ENCODE measurements around the gene LAMTOR2. TPM values are rescaled to one million over a fixed set of nuclear protein-coding genes. Genes with fewer than 3 reads are reported as not detected.
A peak's percentile ranks its signal among the peaks of the same experiment; 100 is the strongest.

Gene LAMTOR2
- total RNA-seq, 1 donor from 2014 or later = 61.0 TPM

DNA sequence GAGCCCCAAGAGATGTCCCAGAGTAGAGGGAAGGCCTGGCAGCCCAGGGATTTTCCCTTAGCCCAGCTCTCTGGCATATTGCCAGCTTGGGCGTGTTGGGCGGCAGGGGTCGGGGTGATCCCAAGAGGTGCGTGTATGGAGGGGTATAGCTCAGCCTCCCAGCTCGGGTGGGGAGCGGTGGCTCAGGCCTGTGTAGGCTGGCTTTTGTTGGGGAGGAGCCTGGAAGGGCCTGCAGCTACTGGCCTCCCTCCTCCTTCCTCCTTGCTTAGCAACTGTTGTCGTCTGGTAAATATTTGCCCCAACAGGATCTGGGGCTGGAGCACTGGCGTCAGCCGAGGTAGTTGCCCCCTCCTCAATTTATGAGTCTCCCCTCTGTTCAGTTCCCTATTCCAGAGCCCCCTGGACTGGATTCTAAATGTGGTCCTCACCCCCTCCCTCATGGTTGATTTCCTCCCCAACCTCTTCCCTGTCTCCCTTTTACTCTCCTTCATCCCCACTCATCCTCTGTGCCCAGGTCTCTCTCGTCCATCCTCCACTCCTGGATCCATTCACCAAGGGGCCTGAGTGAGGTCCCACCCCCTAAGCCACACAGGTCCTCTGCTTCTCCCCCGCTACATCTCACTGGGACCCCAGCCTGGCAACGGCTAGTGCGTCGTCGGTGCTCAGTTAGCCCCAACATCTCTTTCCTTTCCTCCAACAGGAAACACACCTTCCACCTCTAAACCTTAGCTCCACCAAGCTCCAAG is 49.7 kb downstream of the LAMTOR2 start:
- no peak for DNase-seq (ENCODE audit: low spot score, unreplicated experiment)

GRCh38 chr1:156104861-156105832 is 50.6 kb downstream of the LAMTOR2 start:
- Mint-ChIP-seq H3K4me3 (ENCODE audit: low read depth) (peak overlapping the region; percentile 52), H3K27ac (peak overlapping the region; percentile 94), H3K36me3 (ENCODE audit: insufficient read depth) (peaks cover 4% of the 10 kb centered on the region), H3K27me3 (no peaks in the 10 kb centered on the region), H3K9me3 (ENCODE audit: low read depth) (no peaks in the 10 kb centered on the region), H3K4me1 (ENCODE audit: low read depth) (peaks cover 43% of the 10 kb centered on the region)
- DNase-seq (ENCODE audit: low spot score, unreplicated experiment) = no peak
- TF ChIP-seq, protein P1, sequence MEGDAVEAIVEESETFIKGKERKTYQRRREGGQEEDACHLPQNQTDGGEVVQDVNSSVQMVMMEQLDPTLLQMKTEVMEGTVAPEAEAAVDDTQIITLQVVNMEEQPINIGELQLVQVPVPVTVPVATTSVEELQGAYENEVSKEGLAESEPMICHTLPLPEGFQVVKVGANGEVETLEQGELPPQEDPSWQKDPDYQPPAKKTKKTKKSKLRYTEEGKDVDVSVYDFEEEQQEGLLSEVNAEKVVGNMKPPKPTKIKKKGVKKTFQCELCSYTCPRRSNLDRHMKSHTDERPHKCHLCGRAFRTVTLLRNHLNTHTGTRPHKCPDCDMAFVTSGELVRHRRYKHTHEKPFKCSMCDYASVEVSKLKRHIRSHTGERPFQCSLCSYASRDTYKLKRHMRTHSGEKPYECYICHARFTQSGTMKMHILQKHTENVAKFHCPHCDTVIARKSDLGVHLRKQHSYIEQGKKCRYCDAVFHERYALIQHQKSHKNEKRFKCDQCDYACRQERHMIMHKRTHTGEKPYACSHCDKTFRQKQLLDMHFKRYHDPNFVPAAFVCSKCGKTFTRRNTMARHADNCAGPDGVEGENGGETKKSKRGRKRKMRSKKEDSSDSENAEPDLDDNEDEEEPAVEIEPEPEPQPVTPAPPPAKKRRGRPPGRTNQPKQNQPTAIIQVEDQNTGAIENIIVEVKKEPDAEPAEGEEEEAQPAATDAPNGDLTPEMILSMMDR (IDR thresholded peaks at IDR 0.05; ENCODE audit: unreplicated experiment) = no peak

More for the DNA sequence above, 49.7 kb downstream of the LAMTOR2 start:
- TF ChIP-seq, protein P1 (IDR thresholded peaks at IDR 0.05; ENCODE audit: unreplicated experiment) = no peak
- Mint-ChIP-seq H3K4me3 (ENCODE audit: low read depth) (no peak overlapping the region), H3K27ac (peak overlapping the region; percentile 82), H3K36me3 (ENCODE audit: insufficient read depth) (peaks cover 2% of the 10 kb centered on the region), H3K27me3 (no peaks in the 10 kb centered on the region), H3K4me1 (ENCODE audit: low read depth) (peaks cover 43% of the 10 kb centered on the region), H3K9me3 (ENCODE audit: low read depth) (no peaks in the 10 kb centered on the region)

DNA sequence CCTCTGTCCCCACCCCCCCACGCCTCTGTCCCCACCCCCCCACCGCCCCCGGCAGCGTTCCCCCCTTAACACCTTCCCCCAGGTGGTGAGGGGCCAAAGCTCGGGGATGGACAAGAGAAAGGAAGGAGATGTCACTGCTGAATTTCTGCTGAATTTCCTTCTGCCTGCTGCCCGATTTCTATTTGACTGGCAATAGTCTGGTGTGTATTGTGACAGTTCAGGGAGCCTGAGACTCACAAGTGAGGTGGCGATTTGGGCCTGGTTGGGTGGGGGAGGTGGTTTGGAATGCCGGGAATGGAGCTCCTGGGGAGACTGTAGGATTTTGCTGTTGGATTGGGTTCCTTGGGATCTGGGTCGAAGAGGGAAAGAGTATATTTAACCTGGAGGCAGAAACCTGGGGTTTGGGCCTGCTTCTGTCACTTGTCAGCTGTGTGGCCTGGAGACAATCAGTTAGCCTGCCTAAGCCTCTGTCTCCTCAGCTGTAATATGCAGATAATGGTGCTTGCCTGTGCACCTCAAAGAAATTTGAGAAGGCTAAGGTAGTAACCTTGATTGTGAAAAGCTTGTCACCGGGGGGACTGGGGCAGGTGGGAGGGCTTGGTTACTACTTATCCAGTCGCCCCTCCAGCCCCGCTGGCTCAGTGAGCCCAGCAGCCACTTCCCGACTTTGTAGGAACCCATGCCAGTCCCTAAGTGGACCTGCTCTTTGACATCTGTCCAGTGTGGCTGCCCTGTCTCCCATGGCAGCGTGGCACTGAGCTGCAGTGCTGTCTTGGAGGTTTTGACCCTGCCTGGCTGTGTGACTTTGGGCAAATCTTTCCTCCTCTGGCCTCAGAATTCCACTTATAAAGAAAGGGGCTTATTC is 52.3 kb downstream of the LAMTOR2 start:
- Mint-ChIP-seq H3K4me1 (ENCODE audit: low read depth) (peaks cover 35% of the 10 kb centered on the region), H3K4me3 (ENCODE audit: low read depth) (peak overlapping the region; percentile 17), H3K27me3 (no peaks in the 10 kb centered on the region), H3K9me3 (ENCODE audit: low read depth) (no peaks in the 10 kb centered on the region), H3K36me3 (ENCODE audit: insufficient read depth) (peaks cover 4% of the 10 kb centered on the region), H3K27ac (peak overlapping the region; percentile 92)
- DNase-seq (ENCODE audit: low spot score, unreplicated experiment) = no peak
- TF ChIP-seq, protein P1 (IDR thresholded peaks at IDR 0.05; ENCODE audit: unreplicated experiment) = no peak

GRCh38 chr1:156108057-156108456 is 53.5 kb downstream of the LAMTOR2 start:
- TF ChIP-seq, protein P1 (IDR thresholded peaks at IDR 0.05; ENCODE audit: unreplicated experiment) = no peak
- no peak for DNase-seq (ENCODE audit: low spot score, unreplicated experiment)
- H3K27me3 Mint-ChIP-seq = no peaks in the 10 kb centered on the region
- peaks cover 4% of the 10 kb centered on the region for H3K36me3 Mint-ChIP-seq (ENCODE audit: insufficient read depth)
- peaks cover 32% of the 10 kb centered on the region for H3K4me1 Mint-ChIP-seq (ENCODE audit: low read depth)
- H3K9me3 Mint-ChIP-seq (ENCODE audit: low read depth) = no peaks in the 10 kb centered on the region
- no peak overlapping the region for H3K4me3 Mint-ChIP-seq (ENCODE audit: low read depth)
- no peak overlapping the region for H3K27ac Mint-ChIP-seq

Other genes starting within 250 kb of the LAMTOR2 start
- 69.4 and 73.2 TPM in 2 replicates for gene GON4L, start 197.6 kb upstream of the LAMTOR2 start, total RNA-seq
- gene SYT11, start 195.2 kb upstream of the LAMTOR2 start, total RNA-seq = 1.7 and 2.0 TPM in 2 replicates
- gene RIT1, start 143.4 kb upstream of the LAMTOR2 start, total RNA-seq = 28.3 and 30.1 TPM in 2 replicates
- 67.6 and 71.2 TPM in 2 replicates for gene KHDC4, start 120.4 kb upstream of the LAMTOR2 start, total RNA-seq
- not detected in 2 replicates for gene RXFP4, start 113.1 kb upstream of the LAMTOR2 start, total RNA-seq
- 103 and 111 TPM in 2 replicates for gene ARHGEF2, start 76.2 kb upstream of the LAMTOR2 start, total RNA-seq
- gene SSR2, start 33.8 kb upstream of the LAMTOR2 start, total RNA-seq = 299 and 301 TPM in 2 replicates
- gene UBQLN4, start 984 bp upstream of the LAMTOR2 start, total RNA-seq = 94.2 and 97.8 TPM in 2 replicates
- 93.8 and 99.1 TPM in 2 replicates for gene RAB25, start 6.4 kb downstream of the LAMTOR2 start, total RNA-seq
- gene MEX3A, start 27.7 kb downstream of the LAMTOR2 start, total RNA-seq = 112 and 113 TPM in 2 replicates
- gene LMNA, start 59.9 kb downstream of the LAMTOR2 start, total RNA-seq = 83.5 and 92.7 TPM in 2 replicates
- gene SEMA4A, start 98.8 kb downstream of the LAMTOR2 start, total RNA-seq = 2.1 and 3.7 TPM in 2 replicates
- 14.3 and 20.4 TPM in 2 replicates for gene SLC25A44, start 139.3 kb downstream of the LAMTOR2 start, total RNA-seq
- gene PMF1, start 158.2 kb downstream of the LAMTOR2 start, total RNA-seq = 77.7 and 80.9 TPM in 2 replicates
- gene BGLAP, start 187.4 kb downstream of the LAMTOR2 start, total RNA-seq = 4.8 and 5.8 TPM in 2 replicates
- 21.5 and 22.3 TPM in 2 replicates for gene PAQR6, start 193.3 kb downstream of the LAMTOR2 start, total RNA-seq
- gene SMG5, start 228.0 kb downstream of the LAMTOR2 start, total RNA-seq = 114 TPM in 2 replicates
- 5.1 and 5.9 TPM in 2 replicates for gene TMEM79, start 229.5 kb downstream of the LAMTOR2 start, total RNA-seq
- 57.1 and 59.3 TPM in 2 replicates for gene GLMP, start 240.9 kb downstream of the LAMTOR2 start, total RNA-seq
- 0.46 TPM in 1 of 2 replicates, not detected in the other for gene VHLL, start 244.5 kb downstream of the LAMTOR2 start, total RNA-seq

Measured in progenitor cell of endocrine pancreas (in vitro differentiated cells).